ENCODE measurements around the gene GRIP1.

GRIP1 gene

GRCh38 chr12:66409195-66409871, 269.5 kb downstream of the GRIP1 start:
- no peak overlapping the region for H3K27ac ChIP-seq

GRCh38 chr12:66405395-66405794, 273.5 kb downstream of the GRIP1 start:
- TF ChIP-seq ZFX (IDR thresholded peaks at IDR 0.05; ENCODE audit: borderline replicate concordance) = no peak
- TF ChIP-seq CTCF (IDR thresholded peaks at IDR 0.05) = no peak
- H3K27ac ChIP-seq = no peak overlapping the region

More at GRCh38 chr12:66409195-66409871, 269.5 kb downstream of the GRIP1 start:
- TF ChIP-seq ZFX (IDR thresholded peaks at IDR 0.05; ENCODE audit: borderline replicate concordance) (no peak), CTCF (IDR thresholded peaks at IDR 0.05) (peak; percentile 90)

- no peak for TF ChIP-seq ZFX (IDR thresholded peaks at IDR 0.05; ENCODE audit: borderline replicate concordance)
- no peak for TF ChIP-seq CTCF (IDR thresholded peaks at IDR 0.05)
- H3K27ac ChIP-seq = no peak overlapping the region
Measured at GRCh38 chr12:66403746-66404145, 275.1 kb downstream of the GRIP1 start.

- no peak overlapping the region for H3K27ac ChIP-seq
- TF ChIP-seq CTCF (IDR thresholded peaks at IDR 0.05) (no peak), ZFX (IDR thresholded peaks at IDR 0.05; ENCODE audit: borderline replicate concordance) (no peak)
Measured at GRCh38 chr12:66399911-66400306, 279.0 kb downstream of the GRIP1 start.

- TF ChIP-seq ZFX (IDR thresholded peaks at IDR 0.05; ENCODE audit: borderline replicate concordance) = no peak
- TF ChIP-seq CTCF (IDR thresholded peaks at IDR 0.05) = no peak
- no peak overlapping the region for H3K27ac ChIP-seq
Measured at GRCh38 chr12:66398931-66399910, 279.7 kb downstream of the GRIP1 start.

GRCh38 chr12:66397574-66398290, 281.1 kb downstream of the GRIP1 start:
- TF ChIP-seq ZFX (IDR thresholded peaks at IDR 0.05; ENCODE audit: borderline replicate concordance) (no peak), CTCF (IDR thresholded peaks at IDR 0.05) (no peak)
- H3K27ac ChIP-seq = no peak overlapping the region

Data from 22Rv1 (cell line).